Stimulated activated CD8-positive, alpha-beta memory T cell treated with anti-CD3 and anti-CD28 coated beads, Interleukin-7, amount 100 ng/mL, for 24 hours (primary cell): ENCODE measurements around the gene LPIN2.
"Not testable (repeated sequence)": the region's sequence is repeated elsewhere in the genome, so short reads cannot be mapped to it uniquely, and the experiment has no call there.

Experiments used
- DNase-seq: peaks from one replicate; pipeline ENCODE4 v3.0.0-alpha.2; 2020; ENCODE audit warnings: low read depth

The LPIN2 gene, protein sequence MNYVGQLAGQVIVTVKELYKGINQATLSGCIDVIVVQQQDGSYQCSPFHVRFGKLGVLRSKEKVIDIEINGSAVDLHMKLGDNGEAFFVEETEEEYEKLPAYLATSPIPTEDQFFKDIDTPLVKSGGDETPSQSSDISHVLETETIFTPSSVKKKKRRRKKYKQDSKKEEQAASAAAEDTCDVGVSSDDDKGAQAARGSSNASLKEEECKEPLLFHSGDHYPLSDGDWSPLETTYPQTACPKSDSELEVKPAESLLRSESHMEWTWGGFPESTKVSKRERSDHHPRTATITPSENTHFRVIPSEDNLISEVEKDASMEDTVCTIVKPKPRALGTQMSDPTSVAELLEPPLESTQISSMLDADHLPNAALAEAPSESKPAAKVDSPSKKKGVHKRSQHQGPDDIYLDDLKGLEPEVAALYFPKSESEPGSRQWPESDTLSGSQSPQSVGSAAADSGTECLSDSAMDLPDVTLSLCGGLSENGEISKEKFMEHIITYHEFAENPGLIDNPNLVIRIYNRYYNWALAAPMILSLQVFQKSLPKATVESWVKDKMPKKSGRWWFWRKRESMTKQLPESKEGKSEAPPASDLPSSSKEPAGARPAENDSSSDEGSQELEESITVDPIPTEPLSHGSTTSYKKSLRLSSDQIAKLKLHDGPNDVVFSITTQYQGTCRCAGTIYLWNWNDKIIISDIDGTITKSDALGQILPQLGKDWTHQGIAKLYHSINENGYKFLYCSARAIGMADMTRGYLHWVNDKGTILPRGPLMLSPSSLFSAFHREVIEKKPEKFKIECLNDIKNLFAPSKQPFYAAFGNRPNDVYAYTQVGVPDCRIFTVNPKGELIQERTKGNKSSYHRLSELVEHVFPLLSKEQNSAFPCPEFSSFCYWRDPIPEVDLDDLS

DNA sequence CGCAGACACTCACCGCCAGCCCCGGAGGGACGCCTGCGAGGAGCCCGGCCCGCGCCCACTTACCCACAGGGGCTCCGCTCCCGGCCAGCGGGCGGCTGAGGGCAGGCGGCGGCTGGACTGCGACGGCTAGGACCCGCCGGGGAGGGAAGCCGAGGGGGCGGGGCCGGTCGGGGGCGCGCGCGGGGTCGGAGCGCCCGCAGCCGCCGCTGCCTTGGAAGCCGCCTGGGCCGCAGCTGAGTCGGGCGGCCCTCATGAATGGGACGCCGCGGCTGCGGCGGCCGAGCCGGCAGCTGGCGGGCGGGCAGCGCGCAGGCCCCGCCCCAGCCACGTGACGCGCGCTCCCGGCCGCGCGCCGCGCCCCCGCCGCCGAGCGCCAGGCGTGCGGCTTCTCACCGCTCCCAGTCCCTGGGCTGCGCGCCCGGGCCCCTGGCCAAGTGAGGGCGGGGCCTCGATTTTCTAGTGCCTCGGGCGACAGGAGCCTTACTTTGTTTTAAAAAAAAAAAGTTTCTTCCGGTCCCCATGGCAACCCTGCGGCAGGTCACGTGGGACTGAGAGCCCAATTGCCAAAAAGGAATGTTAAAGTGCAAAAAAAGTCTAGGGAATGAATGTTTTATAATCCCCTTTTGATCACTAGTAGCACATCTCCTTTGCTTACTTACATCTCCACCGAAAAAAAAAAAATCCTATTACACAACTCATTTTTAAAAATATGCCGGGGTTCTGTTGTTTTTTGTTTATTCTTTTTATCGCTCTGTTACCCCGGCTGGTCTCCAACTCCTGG lies at the start of gene LPIN2:
LPIN2 (minus strand) TSS at position 121 of the 781 bp plus-strand sequence. CDS start 52,304 bp downstream, outside the sequence.
- DNase-seq = peak; percentile 87

DNA sequence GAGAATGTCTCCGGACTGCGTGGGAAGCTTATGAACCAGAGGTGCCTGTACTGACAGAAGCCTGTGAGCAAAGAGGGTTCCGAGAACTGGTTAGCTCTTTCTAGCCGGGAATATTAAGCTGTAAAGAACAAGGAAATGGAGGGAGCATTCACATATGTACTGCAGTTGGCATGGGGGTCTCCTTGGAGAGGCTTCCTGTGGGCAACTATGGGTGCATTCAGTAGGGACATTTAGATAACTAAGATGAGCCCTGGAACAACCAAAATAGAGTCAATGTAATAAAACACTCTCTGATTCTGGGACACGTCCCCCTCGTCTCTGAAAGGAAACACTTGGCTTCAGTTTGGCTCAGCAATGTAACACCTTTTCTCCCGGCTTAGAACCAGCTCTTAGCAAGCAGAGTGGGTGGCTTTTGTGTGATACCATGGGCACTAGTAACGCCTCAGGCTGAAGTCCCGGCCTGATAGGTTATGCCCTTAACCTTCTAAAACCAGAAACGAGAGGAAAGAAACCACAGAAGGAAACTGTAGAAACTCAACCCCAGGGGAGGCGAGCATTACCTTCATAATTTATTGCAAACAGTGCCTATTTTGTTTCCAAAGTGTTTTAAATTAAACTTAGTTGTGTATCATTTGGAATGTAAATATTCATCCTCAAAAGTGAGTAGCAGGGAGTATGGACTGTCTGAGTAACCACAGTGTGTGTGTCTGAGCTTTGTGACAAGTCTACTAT lies 48.8 kb upstream of the LPIN2 start:
- DNase-seq = no peak

DNA sequence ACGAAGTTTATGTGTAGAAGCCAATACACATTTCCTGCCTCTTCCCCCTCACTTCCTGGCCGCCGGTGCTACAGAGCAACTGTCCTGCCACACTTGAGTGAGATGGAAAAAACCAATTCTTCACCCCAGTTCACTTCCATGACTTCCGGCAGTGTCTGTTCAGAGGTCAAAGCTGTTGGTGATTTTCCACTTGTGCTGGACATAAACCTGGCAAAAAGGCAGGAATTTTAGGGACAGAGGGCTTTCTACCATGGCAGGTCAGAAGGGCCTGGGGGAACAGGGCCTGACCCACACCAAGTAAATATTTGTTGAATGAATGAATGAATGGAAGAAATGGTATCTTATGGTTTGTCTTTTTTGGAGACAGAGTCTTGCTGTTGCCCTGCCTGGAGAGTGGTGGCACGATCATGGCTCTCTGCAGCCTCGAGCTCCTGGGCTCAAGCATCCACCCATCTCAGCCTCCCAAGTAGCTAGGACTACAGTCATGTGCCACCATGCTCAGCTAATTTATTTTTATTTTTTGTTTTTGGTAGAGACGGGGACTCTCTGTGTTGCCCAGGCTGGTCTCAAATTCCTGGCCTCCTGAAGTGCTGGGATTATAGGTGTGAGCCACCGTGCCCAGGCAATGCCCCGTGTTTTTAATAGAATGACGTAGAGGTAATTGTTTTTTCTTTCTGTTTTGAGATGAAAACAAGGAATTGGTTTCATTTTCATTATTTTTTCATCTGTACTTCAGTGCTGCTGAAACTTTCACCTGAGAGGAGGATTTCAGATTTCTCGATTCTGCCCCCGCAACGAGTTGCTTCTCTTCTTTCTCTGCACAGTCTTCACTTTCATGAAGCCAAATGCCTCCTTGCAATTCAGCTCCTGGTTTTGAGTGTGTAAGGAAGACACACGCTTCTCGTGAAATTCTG lies 48.0 kb upstream of the LPIN2 start:
- peak; percentile 17 for DNase-seq

DNA sequence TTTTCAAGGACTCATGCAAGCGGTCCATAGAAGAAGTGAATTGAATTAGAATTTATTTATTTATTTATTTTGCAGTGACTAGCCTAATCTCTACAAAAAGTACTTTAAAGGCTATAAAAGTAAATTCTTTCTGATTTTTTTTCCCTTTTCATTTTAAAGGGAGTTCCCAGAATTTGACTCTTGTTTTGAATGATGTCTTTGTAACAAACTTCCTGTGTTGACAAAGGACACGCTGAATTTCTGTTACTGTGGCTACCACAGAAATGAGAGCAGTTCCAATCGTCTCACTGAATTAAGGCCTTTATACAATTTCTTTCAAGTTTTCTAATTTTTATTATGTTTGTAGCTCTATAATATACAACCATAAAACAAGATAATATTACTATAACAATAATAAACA lies 46.3 kb upstream of the LPIN2 start:
- DNase-seq = no peak

DNA sequence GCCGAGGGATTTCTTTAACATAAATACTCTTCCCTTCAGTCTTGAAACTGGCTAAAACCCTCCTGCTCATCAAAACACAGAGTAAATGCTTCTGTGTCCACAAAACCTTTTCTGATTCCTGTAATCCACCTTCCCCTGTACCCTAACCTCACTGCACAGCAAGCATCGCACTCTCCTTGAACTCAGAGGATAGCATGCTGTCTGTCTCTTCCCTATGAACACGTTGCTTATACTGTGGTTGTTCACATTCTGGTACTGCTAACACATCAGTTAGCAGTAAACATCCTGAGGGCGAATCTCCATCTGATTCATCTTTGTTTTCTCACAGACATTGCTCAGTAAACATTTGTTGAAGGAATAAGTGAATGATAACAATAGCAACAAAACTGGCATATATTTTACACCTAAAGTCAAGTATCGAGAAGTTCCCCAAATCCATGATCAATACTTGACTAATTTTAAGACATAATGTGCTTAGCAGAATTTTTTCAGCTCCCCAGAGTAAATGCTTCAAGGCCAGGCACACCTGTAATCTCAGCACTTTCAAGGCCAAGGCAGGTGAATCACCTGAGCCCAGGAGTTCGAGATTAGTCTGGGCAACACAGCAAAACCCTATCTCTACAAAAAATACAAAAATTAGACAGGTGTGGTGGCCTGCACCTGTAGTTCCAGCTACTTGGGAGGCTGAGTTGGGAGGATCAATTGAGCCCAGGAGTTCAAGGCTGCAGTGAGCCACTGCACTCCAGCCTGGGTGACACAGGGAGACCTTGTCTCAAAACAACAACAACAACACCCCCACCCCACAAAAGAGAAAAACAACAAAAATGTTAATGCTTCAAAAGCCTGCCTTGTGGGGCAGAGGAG lies 45.6 kb upstream of the LPIN2 start:
- no peak for DNase-seq

DNA sequence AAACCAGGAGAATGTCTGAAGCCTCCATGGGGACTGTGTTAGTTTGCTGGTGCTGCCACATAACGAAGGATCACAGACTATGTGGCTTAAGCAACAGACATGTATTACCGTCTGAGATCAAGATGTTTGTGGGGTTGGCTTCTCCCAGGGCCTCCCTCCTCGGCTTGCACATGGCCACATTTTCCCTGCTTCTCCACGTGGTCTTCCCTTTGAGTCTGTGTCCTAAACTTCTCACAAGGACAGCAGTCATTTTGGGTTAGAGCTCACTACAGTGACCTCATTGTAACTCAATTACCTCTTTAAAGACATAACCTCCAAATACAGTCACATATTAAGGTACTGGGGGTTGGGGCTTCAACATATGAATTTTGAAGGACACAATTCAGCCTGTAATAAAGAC lies 44.6 kb upstream of the LPIN2 start:
- no peak for DNase-seq

DNA sequence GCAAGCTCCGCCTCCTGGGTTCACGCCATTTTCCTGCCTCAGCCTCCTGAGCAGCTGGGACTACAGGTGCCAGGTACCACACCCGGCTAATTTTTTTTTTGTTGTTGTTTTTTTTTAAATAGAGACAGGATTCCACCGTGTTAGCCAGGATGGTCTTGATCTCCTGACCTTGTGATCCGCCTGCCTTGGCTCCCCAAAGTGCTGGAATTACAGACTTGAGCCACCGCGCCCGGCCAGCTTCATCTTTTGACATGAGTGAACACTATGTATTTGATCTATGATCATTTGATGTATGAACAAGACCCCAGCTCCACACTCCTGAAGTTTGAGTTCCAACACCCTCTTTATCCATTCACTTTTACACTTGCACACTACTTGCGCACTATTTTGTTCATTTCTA lies 43.4 kb upstream of the LPIN2 start:
- DNase-seq = no peak

DNA sequence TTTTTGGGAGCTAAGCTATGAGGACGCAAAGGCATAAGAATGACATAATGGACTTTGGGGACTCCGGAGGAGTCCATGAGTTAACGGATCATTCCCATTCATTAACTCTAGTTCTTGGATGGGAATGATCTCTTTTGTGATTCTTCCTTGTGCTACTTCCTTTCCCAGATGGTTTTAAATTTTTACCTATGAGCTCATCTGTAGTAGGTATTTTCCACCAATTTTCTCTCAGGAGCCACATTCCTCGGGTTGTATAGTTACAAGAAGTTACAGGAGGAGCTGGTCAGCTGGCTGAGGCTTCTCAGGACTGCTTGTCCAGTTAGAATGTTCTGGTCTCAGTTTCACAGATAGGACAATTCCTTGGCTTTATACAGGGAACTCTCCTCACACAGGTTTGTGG lies 42.9 kb upstream of the LPIN2 start:
- no peak for DNase-seq

DNA sequence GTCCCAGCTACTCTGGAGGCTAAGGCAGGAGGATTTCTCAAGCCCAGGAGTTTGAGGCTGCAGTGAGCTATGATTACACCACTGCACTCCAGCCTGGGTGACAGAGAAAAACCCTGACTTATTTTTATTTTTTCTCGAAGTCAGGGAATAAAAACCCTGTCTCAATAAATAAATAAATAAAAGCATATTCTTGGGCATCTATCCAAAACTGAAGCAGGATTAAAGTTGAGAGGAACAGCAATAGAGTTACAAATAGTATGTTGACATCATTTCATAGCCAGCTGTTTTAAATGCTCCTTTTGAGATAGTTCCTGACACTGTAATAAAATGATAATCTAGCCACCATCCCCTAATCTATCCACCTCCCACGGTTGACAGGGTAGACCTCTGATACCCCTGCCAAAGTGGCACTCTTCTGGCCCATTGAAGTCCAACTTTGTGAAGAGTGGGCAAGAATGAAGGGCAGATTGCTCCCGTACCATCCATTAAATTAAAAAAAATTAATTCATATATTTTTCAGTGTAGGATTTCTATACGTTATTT lies 42.3 kb upstream of the LPIN2 start:
- no peak for DNase-seq

DNA sequence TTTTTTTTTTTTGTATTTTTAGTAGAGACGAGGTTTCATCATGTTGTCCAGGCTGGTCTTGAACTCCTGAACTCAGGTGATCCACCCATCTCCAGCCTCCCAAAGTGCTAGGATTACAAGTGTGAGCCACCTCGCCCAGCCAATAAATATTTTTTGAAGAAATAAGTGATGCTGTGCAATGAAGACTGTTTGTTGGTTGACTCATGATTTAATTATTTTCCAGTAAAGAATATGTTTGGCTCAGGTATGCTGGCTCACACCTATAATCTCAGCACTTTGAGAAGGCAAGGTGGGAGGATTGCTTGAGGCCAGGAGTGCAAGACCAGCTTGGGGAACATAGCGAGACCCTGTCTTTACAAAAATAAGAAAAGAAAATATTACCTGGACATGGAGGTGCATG lies 41.8 kb upstream of the LPIN2 start:
- DNase-seq = no peak

DNA sequence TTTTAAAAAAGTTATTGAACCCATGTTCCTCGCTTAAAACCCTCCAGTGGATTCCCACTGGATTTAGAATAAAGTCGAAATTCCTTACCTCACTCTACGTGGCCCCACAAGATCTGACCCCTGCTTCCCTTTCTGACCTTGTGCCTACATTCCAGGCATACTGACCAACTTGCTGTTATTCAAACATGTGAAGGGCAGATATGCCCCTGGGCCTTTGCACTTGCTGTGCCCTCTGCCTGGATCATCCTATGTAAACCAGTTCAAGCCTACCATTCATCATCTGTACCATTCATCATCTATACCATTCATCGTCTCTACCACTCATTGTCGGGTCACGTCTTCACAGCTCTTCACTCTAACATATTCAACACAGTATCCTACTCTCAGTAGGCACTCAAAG lies 41.3 kb upstream of the LPIN2 start:
- no peak for DNase-seq

DNA sequence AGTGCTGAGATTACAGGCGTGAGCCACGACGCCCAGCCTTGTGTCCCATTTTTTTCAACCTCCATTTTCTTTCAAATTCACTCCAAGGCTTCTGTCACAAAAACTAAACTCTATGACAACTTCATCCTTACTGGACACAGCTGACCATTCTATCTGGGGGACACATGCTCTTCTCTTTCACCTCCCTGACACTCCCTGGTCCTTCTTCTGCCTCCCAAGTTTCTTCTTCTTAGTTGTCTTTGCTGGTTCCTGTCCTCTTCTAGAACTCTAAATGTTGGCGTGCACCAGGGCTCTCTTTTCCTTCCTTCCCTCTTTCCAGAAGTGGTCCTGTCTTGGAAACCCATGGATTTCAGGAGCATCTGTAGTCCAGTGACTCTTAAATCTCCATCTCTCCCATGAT lies 40.1 kb upstream of the LPIN2 start:
- no peak for DNase-seq

DNA sequence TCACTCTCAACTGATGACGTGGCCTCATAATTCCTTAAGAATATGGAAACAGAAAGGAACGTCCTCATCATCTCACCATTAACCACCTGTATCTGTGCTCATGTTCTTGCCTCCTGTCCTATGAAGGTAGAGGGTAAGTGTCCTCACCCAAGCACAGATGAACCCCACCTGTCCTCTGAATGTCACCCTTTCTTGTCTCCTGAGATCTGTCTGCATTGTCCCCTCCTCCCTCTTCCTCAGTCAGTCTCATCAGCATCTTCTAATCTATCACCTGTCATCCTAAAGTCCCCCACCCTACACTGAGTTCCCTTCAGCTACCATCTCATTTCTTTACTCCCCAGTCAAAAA lies 39.4 kb upstream of the LPIN2 start:
- no peak for DNase-seq

DNA sequence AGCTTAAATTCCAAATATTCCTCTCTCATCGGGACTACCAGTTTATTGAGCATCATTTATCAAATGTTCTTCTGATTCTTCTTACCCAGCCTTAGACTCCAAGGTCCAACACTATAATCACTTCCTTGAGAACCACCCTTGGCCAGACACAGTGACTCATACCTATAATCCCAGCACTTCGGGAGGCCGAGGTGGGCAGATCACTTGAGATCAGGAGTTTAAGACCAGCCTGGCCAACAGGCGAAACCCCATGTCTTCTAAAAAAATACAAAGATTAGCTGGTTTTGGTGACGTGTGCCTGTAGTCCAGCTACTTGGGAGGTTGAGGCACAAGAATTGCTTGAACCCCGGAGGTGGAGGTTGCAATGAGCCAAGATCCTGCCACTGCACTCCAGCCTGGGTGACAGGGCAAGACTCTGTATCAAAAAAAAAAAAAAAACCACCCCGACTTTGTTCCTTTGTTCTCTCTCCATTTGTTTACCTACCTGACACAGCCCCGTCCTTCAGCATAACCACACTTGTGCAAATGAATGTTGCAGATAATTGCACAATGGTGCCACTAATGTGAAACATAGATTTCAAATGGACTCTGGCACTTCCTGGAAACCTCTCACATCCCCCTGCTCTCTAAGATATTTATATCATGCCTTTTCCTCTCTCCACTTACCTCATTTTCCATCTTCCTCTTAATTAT lies 38.9 kb upstream of the LPIN2 start:
- no peak for DNase-seq

DNA sequence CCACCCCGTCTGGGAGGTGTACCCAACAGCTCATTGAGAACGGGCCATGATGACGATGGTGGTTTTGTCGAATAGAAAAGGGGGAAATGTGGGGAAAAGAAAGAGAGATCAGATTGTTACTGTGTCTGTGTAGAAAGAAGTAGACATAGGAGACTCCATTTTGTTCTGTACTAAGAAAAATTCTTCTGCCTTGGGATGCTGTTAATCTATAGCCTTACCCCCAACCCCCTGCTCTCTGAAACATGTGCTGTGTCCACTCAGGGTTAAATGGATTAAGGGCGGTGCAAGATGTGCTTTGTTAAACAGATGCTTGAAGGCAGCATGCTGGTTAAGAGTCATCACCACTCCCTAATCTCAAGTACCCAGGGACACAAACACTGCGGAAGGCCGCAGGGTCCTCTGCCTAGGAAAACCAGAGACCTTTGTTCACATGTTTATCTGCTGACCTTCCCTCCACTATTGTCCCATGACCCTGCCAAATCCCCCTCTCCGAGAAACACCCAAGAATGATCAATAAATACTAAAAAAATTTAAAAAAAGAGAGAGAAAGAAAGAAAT lies 37.0 kb upstream of the LPIN2 start:
- not testable (repeated sequence) for DNase-seq

DNA sequence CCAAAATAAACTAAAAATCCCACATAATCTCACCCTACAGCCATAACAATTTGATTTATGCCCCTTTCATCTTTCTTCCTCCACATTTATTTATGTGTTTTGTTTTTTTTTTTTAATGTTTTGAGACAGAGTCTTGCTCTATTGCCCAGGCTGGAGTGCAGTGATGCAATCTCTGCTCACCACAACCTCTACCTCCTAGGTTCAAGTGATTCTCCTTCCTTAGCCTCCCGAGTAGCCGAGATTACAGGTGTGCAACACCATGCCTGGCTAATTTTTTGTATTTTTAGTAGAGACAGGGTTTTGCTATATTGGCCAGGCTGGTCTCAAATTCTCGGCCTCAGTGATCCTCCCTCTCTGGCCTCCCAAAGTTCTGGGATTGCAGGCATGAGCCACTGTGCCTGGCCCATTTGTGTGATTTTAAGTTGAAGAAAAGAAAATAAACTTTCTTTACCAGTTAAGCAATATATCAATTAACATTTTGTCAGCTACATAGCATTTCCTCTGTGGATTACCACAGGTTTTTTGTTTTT lies 35.9 kb upstream of the LPIN2 start:
- no peak for DNase-seq

DNA sequence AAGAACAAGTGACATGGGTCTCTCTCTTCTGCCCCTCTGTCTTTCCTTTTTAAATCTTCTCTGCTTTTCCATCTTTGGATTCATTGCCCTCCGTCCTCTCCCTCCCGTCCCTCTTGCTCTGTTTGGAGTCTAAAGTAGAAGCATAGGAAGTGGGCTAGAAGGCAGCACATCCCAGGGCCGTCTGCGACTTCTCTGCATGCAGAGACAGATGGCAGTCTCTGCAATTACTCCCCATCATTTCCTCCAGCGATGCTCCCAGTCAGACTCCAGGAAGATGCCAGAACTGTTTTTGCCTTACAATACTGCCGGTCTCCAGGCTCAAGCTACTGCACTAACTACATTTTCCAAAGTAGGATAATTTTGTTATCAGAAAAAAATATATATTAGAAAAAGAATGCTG lies 35.2 kb upstream of the LPIN2 start:
- no peak for DNase-seq

DNA sequence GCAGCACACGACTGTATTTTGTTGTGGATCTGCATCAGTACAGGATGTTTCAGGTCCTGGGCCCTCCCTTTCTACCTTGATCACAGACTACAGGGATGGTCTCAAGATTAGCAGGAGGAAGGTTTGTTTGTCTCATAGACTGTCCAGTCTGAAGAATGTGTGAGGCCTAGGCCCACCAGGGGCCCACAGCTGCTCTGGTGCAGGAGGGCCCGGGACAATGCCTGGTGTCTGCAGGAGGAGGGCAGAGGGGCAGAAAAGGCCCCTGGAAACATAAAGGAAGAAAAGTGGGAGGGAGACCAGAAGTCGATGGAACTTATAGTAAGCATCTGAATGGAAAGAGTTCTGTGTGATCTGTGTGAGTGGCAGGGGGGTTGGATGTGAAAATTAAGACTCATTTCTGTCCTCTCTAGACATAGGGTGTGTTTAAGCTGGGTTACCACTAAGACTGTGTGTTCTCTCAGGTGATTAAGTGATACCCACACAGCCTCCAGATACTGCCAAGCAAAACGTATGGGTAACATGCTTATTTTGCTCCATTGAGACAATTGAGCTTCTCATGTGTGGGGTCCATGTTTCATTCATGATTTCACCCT lies 33.4 kb upstream of the LPIN2 start:
- no peak for DNase-seq
